ENCODE data around the gene YLPM1. TPM values are rescaled to one million over a fixed set of nuclear protein-coding genes. Genes with fewer than 3 reads are reported as not detected.

Gene YLPM1
- 10 to 100 TPM; 53.0 to 60.9 TPM for total RNA-seq

DNA sequence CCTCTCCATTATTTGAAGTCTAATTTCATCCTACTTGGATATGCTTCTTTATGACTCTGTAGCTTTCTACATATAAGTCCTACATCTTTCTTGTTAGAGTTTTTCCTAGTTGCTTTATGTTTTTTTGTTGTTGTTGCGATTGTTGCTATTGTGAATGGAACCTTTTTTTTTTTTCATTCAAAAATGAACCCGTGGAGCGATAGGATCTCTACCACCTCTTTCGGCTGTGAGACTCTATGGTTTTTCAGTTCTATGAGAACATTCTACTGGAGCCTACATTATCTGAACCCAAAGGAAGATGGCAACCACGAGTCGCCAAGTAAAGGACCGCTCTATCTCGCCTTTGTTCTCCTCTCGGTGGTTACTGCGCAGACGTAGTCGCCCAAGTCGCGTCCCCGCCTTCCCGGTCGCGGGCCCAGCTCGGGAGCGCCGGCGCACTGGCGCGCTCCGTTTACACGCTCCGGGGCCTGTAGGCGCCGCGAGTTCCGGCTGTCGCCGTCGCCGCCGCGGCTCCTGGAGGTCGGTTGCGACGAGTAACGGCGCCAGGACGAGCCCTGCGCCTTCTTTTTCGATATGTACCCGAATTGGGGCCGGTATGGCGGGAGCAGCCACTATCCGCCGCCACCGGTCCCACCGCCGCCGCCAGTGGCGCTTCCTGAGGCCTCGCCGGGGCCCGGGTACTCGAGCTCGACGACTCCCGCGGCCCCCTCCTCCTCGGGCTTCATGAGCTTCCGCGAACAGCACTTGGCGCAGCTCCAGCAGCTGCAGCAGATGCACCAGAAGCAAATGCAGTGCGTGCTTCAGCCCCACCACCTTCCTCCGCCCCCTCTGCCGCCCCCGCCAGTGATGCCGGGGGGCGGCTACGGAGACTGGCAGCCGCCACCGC lies at the start of gene YLPM1:
TSS of gene YLPM1 (plus strand) at position 400 of the 886 bp plus-strand sequence. CDS start at position 574, 174 bp downstream.
- peak within 1 kb of the TSS; percentile 96 for H3K4me3 Mint-ChIP-seq
- DNase-seq (peak; percentile 95), ATAC-seq (peak; percentile 92)
- ChIA-PET POLR2A (interaction anchor here (0.6 to 0.7 kb wide), 2 partner anchors 147 to 560 kb away, joined by 3 read pairs; no protein-coding TSS in a partner anchor), CTCF (interaction anchor here (0.6 to 1.4 kb wide), 15 partner anchors 8 to 758 kb away, joined by 3 to 9 read pairs (median 3); no protein-coding TSS in a partner anchor)
- peak within 1 kb of the TSS; percentile 97 for H3K27ac Mint-ChIP-seq
- peaks cover 28% of the 10 kb centered on the region for H3K36me3 Mint-ChIP-seq (ENCODE audit: low read depth)
- no peaks in the 10 kb centered on the region for H3K27me3 Mint-ChIP-seq
- H3K9me3 Mint-ChIP-seq (ENCODE audit: low read depth) = no peaks in the 10 kb centered on the region
- H3K4me1 Mint-ChIP-seq = peaks cover 42% of the 10 kb centered on the region
- intact Hi-C loops (cut with DNase I, micrococcal nuclease) = loop anchor here (1.0 to 10.0 kb wide), 12 partner anchors 50 to 1708 kb away; partner anchors contain the start of genes AREL1 (in 2 of the 2), FCF1 (in 2 of the 2), ABCD4 (in 1 of the 2) and ALDH6A1 (in 1 of the 2)

- POLR2A ChIA-PET = no interaction called here
- no peak for ATAC-seq
These were observed 49.8 kb upstream of the YLPM1 start for GRCh38 chr14:74713395-74713735.

GRCh38 chr14:74720526-74720925 lies 42.6 kb upstream of the YLPM1 start:
- intact Hi-C loops (cut with DNase I, micrococcal nuclease) = no loop called here
- ATAC-seq = no peak
- Mint-ChIP-seq H3K9me3 (ENCODE audit: low read depth) (no peaks in the 10 kb centered on the region), H3K27me3 (no peaks in the 10 kb centered on the region), H3K27ac (no peak overlapping the region), H3K4me1 (peaks cover 4% of the 10 kb centered on the region), H3K4me3 (no peak overlapping the region), H3K36me3 (ENCODE audit: low read depth) (peaks cover 18% of the 10 kb centered on the region)
- ChIA-PET POLR2A (no interaction called here), CTCF (no interaction called here)
- no peak for DNase-seq

More at GRCh38 chr14:74713395-74713735, 49.8 kb upstream of the YLPM1 start:
- CTCF ChIA-PET = interaction anchor here (1.9 kb wide), 1 partner anchor 104 kb away, joined by 8 read pairs; no protein-coding TSS in a partner anchor
- Mint-ChIP-seq H3K27me3 (no peaks in the 10 kb centered on the region), H3K4me1 (peaks cover 50% of the 10 kb centered on the region), H3K27ac (peak overlapping the region; percentile 98), H3K36me3 (ENCODE audit: low read depth) (peaks cover 17% of the 10 kb centered on the region), H3K9me3 (ENCODE audit: low read depth) (no peaks in the 10 kb centered on the region), H3K4me3 (peak overlapping the region; percentile 98)
- intact Hi-C loops (cut with DNase I, micrococcal nuclease) = loop anchor here (1.0 to 5.0 kb wide), 11 partner anchors 50 to 948 kb away; partner anchors contain the start of genes LTBP2 (in 2 of the 2), YLPM1 (in 2 of the 2), ABCD4 (in 1 of the 2) and ALDH6A1 (in 1 of the 2)
- no peak for DNase-seq

DNA sequence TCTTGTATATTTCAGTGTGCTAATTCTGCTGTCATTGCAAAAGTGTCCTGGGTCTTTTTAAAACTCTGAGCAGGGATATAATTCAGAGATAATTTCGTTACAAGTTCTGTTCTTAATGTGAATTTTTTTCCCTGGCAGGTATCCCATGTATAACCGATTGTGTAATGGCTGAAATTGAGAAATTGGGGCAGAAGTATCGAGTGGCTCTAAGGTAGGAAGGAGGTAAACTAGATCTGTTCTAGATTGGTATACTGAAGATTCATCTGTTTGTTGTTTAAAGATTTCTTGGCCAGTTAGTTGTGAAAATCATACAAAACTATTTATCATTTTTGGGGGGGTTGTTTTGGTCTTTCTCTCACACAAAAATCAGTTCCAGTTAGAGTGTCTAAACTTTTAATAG lies 40.0 kb upstream of the YLPM1 start:
- CTCF ChIA-PET = no interaction called here
- no peak overlapping the region for H3K4me3 Mint-ChIP-seq
- DNase-seq (no peak), ATAC-seq (no peak)
- H3K4me1 Mint-ChIP-seq = no peaks in the 10 kb centered on the region
- H3K27me3 Mint-ChIP-seq = no peaks in the 10 kb centered on the region
- H3K27ac Mint-ChIP-seq = no peak overlapping the region
- intact Hi-C loops (cut with DNase I, micrococcal nuclease) = no loop called here
- peaks cover 14% of the 10 kb centered on the region for H3K36me3 Mint-ChIP-seq (ENCODE audit: low read depth)
- H3K9me3 Mint-ChIP-seq (ENCODE audit: low read depth) = no peaks in the 10 kb centered on the region
- POLR2A ChIA-PET = no interaction called here

- ATAC-seq (no peak), DNase-seq (no peak)
- intact Hi-C loops (cut with DNase I, micrococcal nuclease) = no loop called here
- Mint-ChIP-seq H3K9me3 (ENCODE audit: low read depth) (no peaks in the 10 kb centered on the region), H3K4me1 (no peaks in the 10 kb centered on the region), H3K27ac (no peak overlapping the region), H3K27me3 (no peaks in the 10 kb centered on the region), H3K4me3 (no peak overlapping the region), H3K36me3 (ENCODE audit: low read depth) (peaks cover 35% of the 10 kb centered on the region)
- POLR2A ChIA-PET = no interaction called here
- CTCF ChIA-PET = no interaction called here
These were observed 30.7 kb upstream of the YLPM1 start for GRCh38 chr14:74732387-74732786.

GRCh38 chr14:74733221-74733620 lies 29.9 kb upstream of the YLPM1 start:
- ATAC-seq (no peak), DNase-seq (no peak)
- no peaks in the 10 kb centered on the region for H3K9me3 Mint-ChIP-seq (ENCODE audit: low read depth)
- no peaks in the 10 kb centered on the region for H3K27me3 Mint-ChIP-seq
- no peak overlapping the region for H3K4me3 Mint-ChIP-seq
- H3K27ac Mint-ChIP-seq = no peak overlapping the region
- H3K36me3 Mint-ChIP-seq (ENCODE audit: low read depth) = peaks cover 35% of the 10 kb centered on the region
- no peaks in the 10 kb centered on the region for H3K4me1 Mint-ChIP-seq
- ChIA-PET POLR2A (no interaction called here), CTCF (interaction anchor here (1.1 to 1.2 kb wide), 2 partner anchors 65 to 128 kb away, joined by 3 to 5 read pairs; no protein-coding TSS in a partner anchor)
- intact Hi-C loops (cut with DNase I, micrococcal nuclease) = no loop called here

- no peaks in the 10 kb centered on the region for H3K9me3 Mint-ChIP-seq (ENCODE audit: low read depth)
- no peaks in the 10 kb centered on the region for H3K4me1 Mint-ChIP-seq
- no peak for ATAC-seq
- H3K4me3 Mint-ChIP-seq = no peak overlapping the region
- CTCF ChIA-PET = no interaction called here
- POLR2A ChIA-PET = no interaction called here
- DNase-seq = no peak
- no peak overlapping the region for H3K27ac Mint-ChIP-seq
- intact Hi-C loops (cut with DNase I, micrococcal nuclease) = no loop called here
- H3K36me3 Mint-ChIP-seq (ENCODE audit: low read depth) = peaks cover 39% of the 10 kb centered on the region
- no peaks in the 10 kb centered on the region for H3K27me3 Mint-ChIP-seq
These were observed 28.0 kb upstream of the YLPM1 start for GRCh38 chr14:74735125-74735524.

- no peak overlapping the region for H3K27ac Mint-ChIP-seq
- ChIA-PET POLR2A (no interaction called here), CTCF (interaction anchor here (0.7 kb wide), 1 partner anchor 39 kb away, joined by 3 read pairs; no protein-coding TSS in a partner anchor)
- intact Hi-C loops (cut with DNase I, micrococcal nuclease) = no loop called here
- no peak overlapping the region for H3K4me3 Mint-ChIP-seq
- DNase-seq = peak; percentile 30
- no peaks in the 10 kb centered on the region for H3K9me3 Mint-ChIP-seq (ENCODE audit: low read depth)
- ATAC-seq = peak; percentile 57
- H3K4me1 Mint-ChIP-seq = no peaks in the 10 kb centered on the region
- peaks cover 32% of the 10 kb centered on the region for H3K36me3 Mint-ChIP-seq (ENCODE audit: low read depth)
- no peaks in the 10 kb centered on the region for H3K27me3 Mint-ChIP-seq
These were observed 25.3 kb upstream of the YLPM1 start for GRCh38 chr14:74737753-74738325.

GRCh38 chr14:74739293-74740030 lies 23.7 kb upstream of the YLPM1 start:
- intact Hi-C loops (cut with DNase I, micrococcal nuclease) = no loop called here
- ATAC-seq = no peak
- Mint-ChIP-seq H3K36me3 (ENCODE audit: low read depth) (peaks cover 28% of the 10 kb centered on the region), H3K4me3 (no peak overlapping the region), H3K4me1 (no peaks in the 10 kb centered on the region), H3K27me3 (no peaks in the 10 kb centered on the region), H3K27ac (no peak overlapping the region), H3K9me3 (ENCODE audit: low read depth) (no peaks in the 10 kb centered on the region)
- DNase-seq = no peak
- ChIA-PET CTCF (no interaction called here), POLR2A (no interaction called here)

DNA sequence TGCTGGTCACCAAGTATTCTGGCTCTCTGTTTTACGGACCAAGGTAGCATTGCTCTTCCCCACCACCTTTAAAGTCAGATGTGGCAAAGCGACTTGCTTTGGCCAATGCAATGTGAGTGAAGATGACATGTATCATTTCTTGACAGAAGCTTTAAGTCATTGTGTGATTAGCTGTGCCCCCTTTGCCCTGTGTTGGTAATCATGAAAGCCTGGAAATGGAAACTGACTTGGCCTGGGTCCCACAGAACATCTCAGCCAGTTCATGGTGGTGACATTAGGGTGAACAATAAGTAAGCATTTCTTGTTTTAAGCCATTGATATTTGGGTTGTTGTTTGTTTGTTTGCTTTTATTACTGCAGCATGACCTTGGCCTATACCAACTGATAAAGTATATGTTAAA lies 15.9 kb upstream of the YLPM1 start:
- ChIA-PET CTCF (no interaction called here), POLR2A (no interaction called here)
- Mint-ChIP-seq H3K27me3 (no peaks in the 10 kb centered on the region), H3K36me3 (ENCODE audit: low read depth) (peaks cover 4% of the 10 kb centered on the region), H3K4me3 (no peak overlapping the region), H3K27ac (no peak overlapping the region), H3K4me1 (no peaks in the 10 kb centered on the region), H3K9me3 (ENCODE audit: low read depth) (peaks cover 5% of the 10 kb centered on the region)
- DNase-seq (no peak), ATAC-seq (no peak)
- intact Hi-C loops (cut with DNase I, micrococcal nuclease) = no loop called here

- ATAC-seq (no peak), DNase-seq (no peak)
- Mint-ChIP-seq H3K27ac (no peak overlapping the region), H3K4me1 (no peaks in the 10 kb centered on the region), H3K36me3 (ENCODE audit: low read depth) (peaks cover 8% of the 10 kb centered on the region), H3K4me3 (no peak overlapping the region), H3K9me3 (ENCODE audit: low read depth) (peaks cover 11% of the 10 kb centered on the region), H3K27me3 (no peaks in the 10 kb centered on the region)
- ChIA-PET POLR2A (no interaction called here), CTCF (interaction anchor here (0.7 kb wide), 3 partner anchors 40 to 152 kb away, joined by 3 read pairs; no protein-coding TSS in a partner anchor)
- intact Hi-C loops (cut with DNase I, micrococcal nuclease) = no loop called here
These were observed 9.0 kb upstream of the YLPM1 start for GRCh38 chr14:74754157-74754556.
